ENCODE measurements around the gene NOTO.
"Not testable (repeated sequence)": the region's sequence is repeated elsewhere in the genome, so short reads cannot be mapped to it uniquely, and the experiment has no call there.

- TF ChIP-seq, protein P1, sequence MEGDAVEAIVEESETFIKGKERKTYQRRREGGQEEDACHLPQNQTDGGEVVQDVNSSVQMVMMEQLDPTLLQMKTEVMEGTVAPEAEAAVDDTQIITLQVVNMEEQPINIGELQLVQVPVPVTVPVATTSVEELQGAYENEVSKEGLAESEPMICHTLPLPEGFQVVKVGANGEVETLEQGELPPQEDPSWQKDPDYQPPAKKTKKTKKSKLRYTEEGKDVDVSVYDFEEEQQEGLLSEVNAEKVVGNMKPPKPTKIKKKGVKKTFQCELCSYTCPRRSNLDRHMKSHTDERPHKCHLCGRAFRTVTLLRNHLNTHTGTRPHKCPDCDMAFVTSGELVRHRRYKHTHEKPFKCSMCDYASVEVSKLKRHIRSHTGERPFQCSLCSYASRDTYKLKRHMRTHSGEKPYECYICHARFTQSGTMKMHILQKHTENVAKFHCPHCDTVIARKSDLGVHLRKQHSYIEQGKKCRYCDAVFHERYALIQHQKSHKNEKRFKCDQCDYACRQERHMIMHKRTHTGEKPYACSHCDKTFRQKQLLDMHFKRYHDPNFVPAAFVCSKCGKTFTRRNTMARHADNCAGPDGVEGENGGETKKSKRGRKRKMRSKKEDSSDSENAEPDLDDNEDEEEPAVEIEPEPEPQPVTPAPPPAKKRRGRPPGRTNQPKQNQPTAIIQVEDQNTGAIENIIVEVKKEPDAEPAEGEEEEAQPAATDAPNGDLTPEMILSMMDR (optimal IDR thresholded peaks at IDR 0.05 in 1 of 3, IDR thresholded peaks at IDR 0.05 in 1 of 3, conservative IDR thresholded peaks at IDR 0.05 in 1 of 3; ENCODE audit: extremely low read depth in 1 of 3, insufficient read depth in 2 of 3, low read length in 3 of 3) = not testable (repeated sequence)
- TF ChIP-seq EZH2 (IDR thresholded peaks at IDR 0.05; ENCODE audit: low read length) = not testable (repeated sequence)
Measured at GRCh38 chr2:73166813-73167212, 35.6 kb upstream of the NOTO start.
